Esophagus squamous epithelium (tissue), 5 donors: ENCODE results near the gene MAD1L1. TPM values are rescaled to one million over a fixed set of nuclear protein-coding genes. Genes with fewer than 3 reads are reported as not detected.

Experiments
- DNase-seq: peaks from one replicate; lab custom pipeline; 2025; lab: John Stamatoyannopoulos, UW
- H3K27ac ChIP-seq, 4 donors: fragments of 200-600 bp; sonication (generic); one replicate each; pipeline ENCODE4 v1.5.1; 2016 to 2019; ENCODE audit warnings: mild to moderate bottlenecking in 1 of 4
- H3K27me3 ChIP-seq, 4 donors: fragments of 200-600 bp; sonication (generic); 1 replicate in 3 of 4; 2 replicates in 1 of 4; pipeline versions ENCODE4 v1.5.1 to v1.6.0; 2017 to 2021; ENCODE audit warnings: antibody characterized with exemption in 1 of 4
- H3K36me3 ChIP-seq, 3 donors: fragments of 200-600 bp; sonication (generic); one replicate each; pipeline ENCODE4 v1.5.1; 2016 to 2019
- H3K4me1 ChIP-seq, 3 donors: fragments of 200-600 bp; sonication (generic); one replicate each; pipeline ENCODE4 v1.5.1; 2017 to 2019
- H3K4me3 ChIP-seq, 4 donors: fragments of 200-600 bp; sonication (generic); 1 replicate in 3 of 4; 2 replicates in 1 of 4; pipeline ENCODE4 v1.5.1; 2016 to 2019; ENCODE audit warnings: mild to moderate bottlenecking in 2 of 4, moderate library complexity in 1 of 4
- H3K9me3 ChIP-seq, 3 donors: fragments of 200-600 bp; sonication (generic); one replicate each; pipeline ENCODE4 v1.5.1; 2016 to 2019
- POLR2A ChIP-seq, 4 donors: fragments of 450-650 bp; IDR thresholded peaks; one replicate each; pipeline ENCODE4 v1.6.1; 2017; ENCODE audit warnings: antibody characterized with exemption in 4 of 4, mild to moderate bottlenecking in 4 of 4, moderate library complexity in 3 of 4
- WGBS, 2 donors: methylation state at CpG; one replicate each; pipeline ENCODE4 v1.1.5; 2018; 5-methylcytosine and 5-hydroxymethylcytosine counted together
- intact Hi-C: fragments of 100-400 bp; cut with DNase I; formaldehyde crosslinking; loops from one replicate; pipeline ENCODE4 v1.15.0; 2022
- total RNA-seq, 4 donors: library from RNA; depleted of rRNA; stranded (reverse); fragments of >200 nt; gene quantifications; one replicate each; pipeline ENCODE4 v1.1.0, GENCODE V29; 2016
- TF ChIP-seq, protein P1 (sequence below), 6 experiments: fragments of 450-650 bp in 4 of 6; fragments of 200-600 bp in 2 of 6; sonication (generic) in 2 of 6; IDR thresholded peaks; one replicate each; pipeline ENCODE4 v1.5.1; 2016 to 2019; ENCODE audit warnings: antibody characterized with exemption in 6 of 6, mild to moderate bottlenecking in 4 of 6, moderate library complexity in 4 of 6
- donor health status: DM: yes; HTN: yes; CAD: no.

MAD1L1 gene
- total RNA-seq, 4 donors from 2014 or later: 16.6 to 40.4 (median 30.2) TPM

GRCh38 chr7:2145835-2146580 lies 86.7 kb downstream of the MAD1L1 start:
- Histone ChIP-seq H3K36me3 (peaks cover 11 to 66% (median 12%) of the 10 kb centered on the region in 3 donors), H3K27me3 (no peaks in the 10 kb centered on the region)

GRCh38 chr7:2144926-2145325 lies 87.8 kb downstream of the MAD1L1 start:
- 80% methylated on average over 1 of the region's 15 CpGs; no CpG with 5 or more reads in 1 of the 2 donors for WGBS, 2 donors
- no peaks in the 10 kb centered on the region for H3K4me1 ChIP-seq
- intact Hi-C loops: no loop called here
- peaks cover 11 to 66% (median 12%) of the 10 kb centered on the region in 3 donors for H3K36me3 ChIP-seq
- H3K27ac ChIP-seq: no peak overlapping the region
- DNase-seq: no peak
- H3K4me3 ChIP-seq: no peak overlapping the region
- TF ChIP-seq, protein P1, sequence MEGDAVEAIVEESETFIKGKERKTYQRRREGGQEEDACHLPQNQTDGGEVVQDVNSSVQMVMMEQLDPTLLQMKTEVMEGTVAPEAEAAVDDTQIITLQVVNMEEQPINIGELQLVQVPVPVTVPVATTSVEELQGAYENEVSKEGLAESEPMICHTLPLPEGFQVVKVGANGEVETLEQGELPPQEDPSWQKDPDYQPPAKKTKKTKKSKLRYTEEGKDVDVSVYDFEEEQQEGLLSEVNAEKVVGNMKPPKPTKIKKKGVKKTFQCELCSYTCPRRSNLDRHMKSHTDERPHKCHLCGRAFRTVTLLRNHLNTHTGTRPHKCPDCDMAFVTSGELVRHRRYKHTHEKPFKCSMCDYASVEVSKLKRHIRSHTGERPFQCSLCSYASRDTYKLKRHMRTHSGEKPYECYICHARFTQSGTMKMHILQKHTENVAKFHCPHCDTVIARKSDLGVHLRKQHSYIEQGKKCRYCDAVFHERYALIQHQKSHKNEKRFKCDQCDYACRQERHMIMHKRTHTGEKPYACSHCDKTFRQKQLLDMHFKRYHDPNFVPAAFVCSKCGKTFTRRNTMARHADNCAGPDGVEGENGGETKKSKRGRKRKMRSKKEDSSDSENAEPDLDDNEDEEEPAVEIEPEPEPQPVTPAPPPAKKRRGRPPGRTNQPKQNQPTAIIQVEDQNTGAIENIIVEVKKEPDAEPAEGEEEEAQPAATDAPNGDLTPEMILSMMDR (IDR thresholded peaks at IDR 0.05): no peak
- TF ChIP-seq POLR2A (IDR thresholded peaks at IDR 0.05): no peak
- no peaks in the 10 kb centered on the region for H3K9me3 ChIP-seq
- no peaks in the 10 kb centered on the region for H3K27me3 ChIP-seq

More at GRCh38 chr7:2145835-2146580, 86.7 kb downstream of the MAD1L1 start:
- DNase-seq: no peak
- Histone ChIP-seq H3K27ac (no peak overlapping the region), H3K9me3 (no peaks in the 10 kb centered on the region), H3K4me3 (no peak overlapping the region), H3K4me1 (no peaks in the 10 kb centered on the region)
- WGBS, 2 donors: 89 to 91% methylated on average over 32 to 33 of the region's 42 CpGs
- intact Hi-C loops: no loop called here
- no peak for TF ChIP-seq POLR2A (IDR thresholded peaks at IDR 0.05)
- TF ChIP-seq, protein P1 (IDR thresholded peaks at IDR 0.05): no peak

DNA sequence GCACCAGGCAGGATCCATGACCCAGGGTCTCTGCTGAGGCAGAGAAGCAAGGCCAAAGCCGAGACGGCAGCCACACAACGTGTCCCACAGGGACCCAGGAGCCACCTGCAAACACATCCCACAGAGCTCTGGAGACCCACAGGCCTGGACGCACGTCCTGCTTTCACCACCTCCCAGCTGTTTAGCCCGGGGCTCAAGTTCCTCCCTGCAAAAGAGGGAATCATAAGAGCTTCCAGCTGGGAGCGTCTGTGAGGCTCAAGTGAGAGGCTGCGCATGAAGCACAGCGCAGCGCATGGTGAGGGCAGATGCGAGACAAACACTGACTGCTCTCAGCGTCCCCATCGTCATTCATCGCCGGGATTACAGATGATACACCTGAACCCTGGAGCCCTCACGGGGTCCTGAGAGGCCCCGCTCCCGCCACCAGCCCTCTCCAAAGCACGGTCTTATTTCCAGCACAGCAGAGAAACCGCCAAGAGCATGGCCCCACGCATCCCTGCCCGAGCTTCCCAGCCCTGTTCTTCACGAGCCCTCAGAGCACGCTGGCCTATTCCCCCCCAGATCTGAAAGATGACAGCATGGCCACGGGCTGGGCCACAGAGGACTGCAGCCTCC lies 88.7 kb downstream of the MAD1L1 start:
- no peak overlapping the region for H3K4me3 ChIP-seq
- no peaks in the 10 kb centered on the region for H3K9me3 ChIP-seq
- no peak overlapping the region for H3K27ac ChIP-seq
- peaks cover 11 to 66% (median 12%) of the 10 kb centered on the region in 3 donors for H3K36me3 ChIP-seq
- no peaks in the 10 kb centered on the region for H3K27me3 ChIP-seq
- no peaks in the 10 kb centered on the region for H3K4me1 ChIP-seq
- intact Hi-C loops: no loop called here
- DNase-seq: no peak
- TF ChIP-seq, protein P1 (IDR thresholded peaks at IDR 0.05): no peak
- no peak for TF ChIP-seq POLR2A (IDR thresholded peaks at IDR 0.05)
- WGBS, 2 donors: 93 to 95% methylated on average over 11 to 23 of the region's 25 CpGs

DNA sequence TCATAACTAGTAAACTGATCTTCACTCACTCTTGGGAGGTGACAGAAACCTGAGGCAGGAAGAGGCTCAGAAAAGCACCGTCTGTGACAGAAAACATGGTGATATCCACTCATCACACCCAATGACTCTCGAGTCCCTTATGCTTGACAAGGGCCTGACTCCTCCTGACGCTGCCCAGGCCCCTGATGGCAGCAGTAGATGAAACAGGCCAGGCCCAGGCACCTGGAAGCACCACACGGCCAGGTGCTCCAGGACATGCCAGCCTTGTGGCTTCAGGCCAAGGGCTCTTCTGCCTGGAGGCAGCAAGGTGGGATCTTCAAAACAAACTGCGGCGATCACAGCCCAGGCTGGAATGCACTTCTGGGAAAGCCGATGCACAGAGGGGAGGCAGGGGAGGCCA lies 89.3 kb downstream of the MAD1L1 start:
- H3K4me3 ChIP-seq: no peak overlapping the region
- H3K36me3 ChIP-seq: peaks cover 11 to 62% (median 12%) of the 10 kb centered on the region in 3 donors
- DNase-seq: no peak
- intact Hi-C loops: no loop called here
- no peaks in the 10 kb centered on the region for H3K27me3 ChIP-seq
- no peak overlapping the region for H3K27ac ChIP-seq
- no peaks in the 10 kb centered on the region for H3K9me3 ChIP-seq
- H3K4me1 ChIP-seq: no peaks in the 10 kb centered on the region
- 83 to 91% methylated on average over 1 to 4 of the region's 7 CpGs for WGBS, 2 donors
- TF ChIP-seq, protein P1 (IDR thresholded peaks at IDR 0.05): no peak

- peaks cover 11 to 61% (median 12%) of the 10 kb centered on the region in 3 donors for H3K36me3 ChIP-seq
- no peak overlapping the region for H3K27ac ChIP-seq
- H3K9me3 ChIP-seq: no peaks in the 10 kb centered on the region
- H3K4me3 ChIP-seq: no peak overlapping the region
- DNase-seq: no peak
- TF ChIP-seq, protein P1 (IDR thresholded peaks at IDR 0.05): no peak
- 100% methylated on average over 1 of the region's 20 CpGs; no CpG with 5 or more reads in 1 of the 2 donors for WGBS, 2 donors
- no peaks in the 10 kb centered on the region for H3K4me1 ChIP-seq
- intact Hi-C loops: no loop called here
- no peaks in the 10 kb centered on the region for H3K27me3 ChIP-seq
Observed at GRCh38 chr7:2142386-2142785, 90.4 kb downstream of the MAD1L1 start.
